Coronary artery (tissue), 2 donors: ENCODE results near the gene BACH2.

Source experiments
- DNase-seq: peaks from one replicate; pipeline ENCODE4 v3.0.0-alpha.2; 2017; ENCODE audit warnings: low spot score
- H3K27ac ChIP-seq, 2 donors: fragments of 200-600 bp; sonication (generic); one replicate each; pipeline ENCODE4 v1.5.1; 2016 to 2019
- H3K4me3 ChIP-seq: fragments of 200-600 bp; sonication (generic); 2 replicates; pipeline ENCODE4 v1.5.1; 2016; ENCODE audit warnings: mild to moderate bottlenecking, moderate library complexity
- CTCF ChIP-seq: fragments of 200-600 bp; sonication (generic); IDR thresholded peaks from one replicate; pipeline ENCODE4 v1.5.1; 2019; ENCODE audit warnings: antibody characterized with exemption

BACH2 gene

GRCh38 chr6:90328004-90328403, 31.4 kb upstream of the BACH2 start:
- no peak for TF ChIP-seq CTCF
- H3K4me3 ChIP-seq, result no peak overlapping the region
- no peak overlapping the region for H3K27ac ChIP-seq
- DNase-seq, result no peak

GRCh38 chr6:90326404-90327057, 29.9 kb upstream of the BACH2 start:
- H3K4me3 ChIP-seq, result no peak overlapping the region
- no peak for TF ChIP-seq CTCF

GRCh38 chr6:90323706-90324105, 27.1 kb upstream of the BACH2 start:
- TF ChIP-seq CTCF, result no peak
- no peak for DNase-seq
- H3K27ac ChIP-seq, result no peak overlapping the region
- H3K4me3 ChIP-seq, result no peak overlapping the region

More at GRCh38 chr6:90326404-90327057, 29.9 kb upstream of the BACH2 start:
- no peak overlapping the region for H3K27ac ChIP-seq
- no peak for DNase-seq

GRCh38 chr6:90322976-90323474, 26.4 kb upstream of the BACH2 start:
- Histone ChIP-seq H3K27ac (no peak overlapping the region), H3K4me3 (no peak overlapping the region)
- no peak for TF ChIP-seq CTCF
- no peak for DNase-seq

DNA sequence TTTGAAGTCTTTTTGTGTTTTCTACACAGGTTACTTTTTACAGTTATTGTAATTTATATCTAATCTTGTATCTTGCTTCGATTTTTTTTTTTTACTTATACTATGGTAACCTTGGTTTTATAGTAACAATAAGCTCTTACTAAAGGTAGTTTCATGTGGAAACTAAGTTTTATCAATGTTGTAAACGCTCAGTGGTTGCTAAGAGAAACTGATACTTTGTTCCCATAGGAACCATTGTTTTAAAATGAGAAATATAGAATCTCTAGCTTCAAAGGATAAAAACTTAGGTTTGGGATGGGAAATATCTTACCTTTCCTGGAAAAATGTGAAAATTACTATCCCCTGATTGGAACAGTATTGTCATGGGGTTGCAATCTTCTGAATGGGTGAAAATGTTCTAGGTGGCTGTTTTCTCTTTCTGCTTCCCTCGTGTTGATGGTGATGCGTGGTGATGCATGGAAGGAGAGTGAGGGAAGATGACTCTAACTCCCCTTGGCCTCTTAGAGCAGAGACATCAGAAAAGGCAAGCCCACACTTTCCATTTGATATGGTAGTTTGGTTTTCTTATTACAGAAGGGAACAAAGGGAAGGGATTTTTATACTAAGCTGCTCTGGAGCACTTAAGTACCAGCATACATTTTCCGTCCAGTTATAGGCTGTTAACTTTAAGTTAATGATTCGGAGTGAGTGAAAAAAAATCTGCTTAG, 23.5 kb upstream of the BACH2 start:
- Histone ChIP-seq H3K27ac (no peak overlapping the region), H3K4me3 (no peak overlapping the region)
- TF ChIP-seq CTCF, result no peak
- no peak for DNase-seq

GRCh38 chr6:90319044-90319443, 22.4 kb upstream of the BACH2 start:
- no peak for TF ChIP-seq CTCF
- DNase-seq, result no peak
- H3K27ac ChIP-seq, result no peak overlapping the region
- H3K4me3 ChIP-seq, result no peak overlapping the region

DNA sequence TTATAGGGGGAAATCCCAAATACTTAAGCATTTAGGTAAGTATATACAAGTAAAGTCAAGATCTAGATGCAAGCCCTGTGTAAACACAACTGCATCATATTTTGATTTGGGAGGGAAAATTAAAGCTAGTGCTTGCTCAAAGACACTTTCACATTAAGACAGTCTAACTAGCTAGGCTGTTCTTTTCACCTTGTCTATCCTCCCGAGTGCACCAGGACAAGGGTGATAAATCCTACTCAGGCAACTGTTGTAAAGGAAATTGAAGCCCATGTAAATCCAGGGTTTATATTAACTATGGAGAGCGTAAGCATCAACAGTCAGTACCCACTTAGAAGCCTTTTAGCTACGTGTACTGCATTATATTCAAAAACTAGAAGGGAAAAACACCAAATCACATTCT, 19.3 kb upstream of the BACH2 start:
- Histone ChIP-seq H3K27ac (no peak overlapping the region), H3K4me3 (no peak overlapping the region)
- DNase-seq, result no peak
- TF ChIP-seq CTCF, result no peak
